Measurements from ENCODE around the gene TMED6.
A peak's percentile ranks its signal among the peaks of the same experiment; 100 is the strongest.

TMED6 gene

GRCh38 chr16:69373019-69373418 lies 21.4 kb upstream of the TMED6 start:
- DNase-seq (ENCODE audit: low read depth), result no peak
- TF ChIP-seq, protein P1, sequence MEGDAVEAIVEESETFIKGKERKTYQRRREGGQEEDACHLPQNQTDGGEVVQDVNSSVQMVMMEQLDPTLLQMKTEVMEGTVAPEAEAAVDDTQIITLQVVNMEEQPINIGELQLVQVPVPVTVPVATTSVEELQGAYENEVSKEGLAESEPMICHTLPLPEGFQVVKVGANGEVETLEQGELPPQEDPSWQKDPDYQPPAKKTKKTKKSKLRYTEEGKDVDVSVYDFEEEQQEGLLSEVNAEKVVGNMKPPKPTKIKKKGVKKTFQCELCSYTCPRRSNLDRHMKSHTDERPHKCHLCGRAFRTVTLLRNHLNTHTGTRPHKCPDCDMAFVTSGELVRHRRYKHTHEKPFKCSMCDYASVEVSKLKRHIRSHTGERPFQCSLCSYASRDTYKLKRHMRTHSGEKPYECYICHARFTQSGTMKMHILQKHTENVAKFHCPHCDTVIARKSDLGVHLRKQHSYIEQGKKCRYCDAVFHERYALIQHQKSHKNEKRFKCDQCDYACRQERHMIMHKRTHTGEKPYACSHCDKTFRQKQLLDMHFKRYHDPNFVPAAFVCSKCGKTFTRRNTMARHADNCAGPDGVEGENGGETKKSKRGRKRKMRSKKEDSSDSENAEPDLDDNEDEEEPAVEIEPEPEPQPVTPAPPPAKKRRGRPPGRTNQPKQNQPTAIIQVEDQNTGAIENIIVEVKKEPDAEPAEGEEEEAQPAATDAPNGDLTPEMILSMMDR (IDR thresholded peaks at IDR 0.05; ENCODE audit: insufficient read depth, low read depth, low read length, missing control alignments), result no peak
- H3K4me3 ChIP-seq (ENCODE audit: low read depth, low read length), result no peak overlapping the region

DNA sequence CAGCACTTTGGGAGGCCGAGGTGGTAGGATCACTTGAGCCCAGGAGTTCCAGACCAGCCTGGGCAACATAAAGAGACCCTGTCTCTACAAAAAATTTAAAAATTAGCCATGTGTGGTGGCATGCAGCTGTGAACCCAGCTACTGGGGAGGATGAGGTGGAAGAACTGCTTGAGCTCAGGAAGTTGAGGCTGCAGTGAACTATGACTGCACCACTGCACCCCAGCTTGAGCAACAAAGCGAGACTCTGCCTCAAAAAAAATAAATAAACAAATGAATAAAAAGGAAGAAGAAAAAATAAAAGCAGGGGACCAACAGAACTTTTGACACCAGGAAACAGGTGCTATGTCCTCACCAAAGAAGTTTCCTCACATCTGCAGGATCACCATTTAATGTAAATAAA lies 20.0 kb upstream of the TMED6 start:
- peak; percentile 26 for DNase-seq (ENCODE audit: low read depth)
- TF ChIP-seq, protein P1 (IDR thresholded peaks at IDR 0.05; ENCODE audit: insufficient read depth, low read depth, low read length, missing control alignments), result no peak
- H3K4me3 ChIP-seq (ENCODE audit: low read depth, low read length), result no peak overlapping the region

DNA sequence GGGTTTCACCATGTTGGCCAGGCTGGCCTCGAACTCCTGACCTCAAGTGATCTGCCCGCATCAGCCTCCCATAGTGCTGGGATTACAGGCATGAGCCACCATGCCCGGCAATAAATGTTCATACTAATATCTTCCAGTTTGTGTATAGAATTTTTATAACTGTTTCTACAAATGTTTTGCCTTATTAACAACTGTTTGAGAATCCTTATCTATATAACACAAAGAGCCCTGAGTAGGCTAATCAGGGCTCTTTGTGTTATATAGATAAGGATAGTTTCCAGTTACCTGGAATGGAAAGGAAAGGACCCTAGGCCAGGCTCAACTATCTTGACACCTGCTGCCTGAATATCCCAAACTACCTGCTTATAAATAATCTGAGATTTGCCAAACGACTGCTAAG lies 17.3 kb upstream of the TMED6 start:
- H3K4me3 ChIP-seq (ENCODE audit: low read depth, low read length), result no peak overlapping the region
- TF ChIP-seq, protein P1 (IDR thresholded peaks at IDR 0.05; ENCODE audit: insufficient read depth, low read depth, low read length, missing control alignments), result no peak
- DNase-seq (ENCODE audit: low read depth), result no peak

- no peak overlapping the region for H3K4me3 ChIP-seq (ENCODE audit: low read depth, low read length)
- no peak for DNase-seq (ENCODE audit: low read depth)
- TF ChIP-seq, protein P1 (IDR thresholded peaks at IDR 0.05; ENCODE audit: insufficient read depth, low read depth, low read length, missing control alignments), result no peak
Measured at GRCh38 chr16:69367980-69368379, 16.4 kb upstream of the TMED6 start.

DNA sequence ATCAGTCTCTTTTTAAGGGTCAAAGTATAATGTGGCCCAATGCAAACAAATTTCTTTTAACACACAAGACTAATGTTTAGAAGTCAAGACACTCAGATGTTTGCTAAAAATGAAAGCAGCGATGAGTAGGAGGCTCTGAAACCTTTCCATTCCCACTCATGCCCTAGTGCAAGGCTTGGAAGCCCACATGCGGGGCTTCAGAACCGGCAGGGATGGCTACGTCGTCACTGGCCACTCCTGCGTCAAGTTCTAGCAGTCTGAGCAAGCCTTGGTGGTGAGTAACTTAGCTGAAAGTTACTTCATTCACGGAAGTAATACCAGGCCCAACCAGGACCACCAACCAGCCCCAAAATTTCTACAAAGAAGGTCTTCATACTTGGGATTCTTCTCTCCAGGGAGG lies 14.8 kb upstream of the TMED6 start:
- no peak for DNase-seq (ENCODE audit: low read depth)
- TF ChIP-seq, protein P1 (IDR thresholded peaks at IDR 0.05; ENCODE audit: insufficient read depth, low read depth, low read length, missing control alignments), result no peak
- no peak overlapping the region for H3K4me3 ChIP-seq (ENCODE audit: low read depth, low read length)

DNA sequence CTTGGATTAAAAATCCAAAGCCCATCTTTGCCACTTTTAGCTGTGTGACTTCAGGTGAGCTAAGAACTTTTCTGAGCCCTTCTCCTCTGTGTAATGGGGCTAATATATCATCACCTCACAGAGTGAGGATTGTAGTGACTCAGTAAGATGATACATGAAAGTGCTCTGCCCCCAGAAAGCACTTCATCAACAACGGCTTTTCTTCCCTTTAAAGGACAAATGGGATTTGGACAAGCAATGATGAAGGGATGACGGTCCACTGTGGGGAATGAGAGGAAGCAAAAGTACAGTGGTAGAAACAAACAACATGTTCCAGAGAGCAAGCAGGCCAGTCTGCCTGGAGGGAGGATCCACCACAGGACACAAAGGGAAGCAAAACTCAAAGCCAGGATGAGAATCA lies 14.3 kb upstream of the TMED6 start:
- TF ChIP-seq, protein P1 (IDR thresholded peaks at IDR 0.05; ENCODE audit: insufficient read depth, low read depth, low read length, missing control alignments), result no peak
- H3K4me3 ChIP-seq (ENCODE audit: low read depth, low read length), result no peak overlapping the region
- DNase-seq (ENCODE audit: low read depth), result no peak

DNA sequence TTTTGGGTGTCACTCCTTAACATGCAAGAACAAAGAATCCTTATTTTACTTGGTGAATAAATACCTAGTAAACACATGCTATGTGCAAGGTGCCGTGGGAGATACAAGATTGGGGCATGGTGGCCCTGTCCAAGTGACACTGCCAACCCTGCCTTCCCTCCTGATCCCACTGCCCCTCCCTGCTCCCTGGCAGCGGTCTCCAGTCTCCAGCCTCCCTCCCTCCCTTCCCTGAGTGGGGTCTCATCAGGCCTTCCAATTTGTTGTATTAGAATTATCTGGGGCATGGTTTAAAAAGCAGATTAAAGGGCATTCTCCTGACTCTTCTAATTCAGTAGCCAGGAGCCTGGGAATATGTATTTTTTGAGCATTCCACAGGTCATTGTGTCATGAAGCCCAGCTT lies 12.5 kb upstream of the TMED6 start:
- TF ChIP-seq, protein P1 (IDR thresholded peaks at IDR 0.05; ENCODE audit: insufficient read depth, low read depth, low read length, missing control alignments), result no peak
- DNase-seq (ENCODE audit: low read depth), result no peak
- no peak overlapping the region for H3K4me3 ChIP-seq (ENCODE audit: low read depth, low read length)

Data from GM12865 (cell line).